Measurements from ENCODE around the gene PI4KA.
"Not testable (repeated sequence)": the region's sequence is repeated elsewhere in the genome, so short reads cannot be mapped to it uniquely, and the experiment has no call there.

- TF ChIP-seq, protein P1, sequence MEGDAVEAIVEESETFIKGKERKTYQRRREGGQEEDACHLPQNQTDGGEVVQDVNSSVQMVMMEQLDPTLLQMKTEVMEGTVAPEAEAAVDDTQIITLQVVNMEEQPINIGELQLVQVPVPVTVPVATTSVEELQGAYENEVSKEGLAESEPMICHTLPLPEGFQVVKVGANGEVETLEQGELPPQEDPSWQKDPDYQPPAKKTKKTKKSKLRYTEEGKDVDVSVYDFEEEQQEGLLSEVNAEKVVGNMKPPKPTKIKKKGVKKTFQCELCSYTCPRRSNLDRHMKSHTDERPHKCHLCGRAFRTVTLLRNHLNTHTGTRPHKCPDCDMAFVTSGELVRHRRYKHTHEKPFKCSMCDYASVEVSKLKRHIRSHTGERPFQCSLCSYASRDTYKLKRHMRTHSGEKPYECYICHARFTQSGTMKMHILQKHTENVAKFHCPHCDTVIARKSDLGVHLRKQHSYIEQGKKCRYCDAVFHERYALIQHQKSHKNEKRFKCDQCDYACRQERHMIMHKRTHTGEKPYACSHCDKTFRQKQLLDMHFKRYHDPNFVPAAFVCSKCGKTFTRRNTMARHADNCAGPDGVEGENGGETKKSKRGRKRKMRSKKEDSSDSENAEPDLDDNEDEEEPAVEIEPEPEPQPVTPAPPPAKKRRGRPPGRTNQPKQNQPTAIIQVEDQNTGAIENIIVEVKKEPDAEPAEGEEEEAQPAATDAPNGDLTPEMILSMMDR (IDR thresholded peaks at IDR 0.05): not testable (repeated sequence)
- TF ChIP-seq POLR2A (IDR thresholded peaks at IDR 0.05): not testable (repeated sequence)
Observed at GRCh38 chr22:20662524-20663036, 196.0 kb downstream of the PI4KA start.
